WTC11 (cell line): Measurements from ENCODE around the gene NEDD4.

Experiments
- ARID4B ChIP-seq: sonication (generic); formaldehyde crosslinking; IDR thresholded peaks from 2 replicates; pipeline ENCODE4 v1.8.0; 2023; ENCODE audit warnings: missing genetic modification reagents, mild to moderate bottlenecking, borderline replicate concordance
- EMX1 ChIP-seq: fragments of 250-450 bp; sonication (Bioruptor Pico); IDR thresholded peaks from 2 replicates; pipeline ENCODE4 v1.8.0; 2021; ENCODE audit warnings: mild to moderate bottlenecking
- FOXP1 ChIP-seq: sonication (generic); formaldehyde crosslinking; IDR thresholded peaks from 2 replicates; pipeline ENCODE4 v1.8.0; 2022; ENCODE audit warnings: missing genetic modification reagents, mild to moderate bottlenecking, moderate library complexity, borderline replicate concordance
- GTF2I ChIP-seq: fragments of 250-450 bp; sonication (Bioruptor Pico); conservative IDR thresholded peaks from 2 replicates; pipeline ENCODE4 v1.4.0; 2021; ENCODE audit warnings: mild to moderate bottlenecking
- IRF2 ChIP-seq: sonication (generic); formaldehyde crosslinking; IDR thresholded peaks from 2 replicates; pipeline ENCODE4 v1.8.0; 2022; ENCODE audit warnings: low read depth, missing genetic modification reagents, borderline replicate concordance
- JUN ChIP-seq: sonication (generic); formaldehyde crosslinking; IDR thresholded peaks from 2 replicates; pipeline ENCODE4 v1.8.0; 2023; ENCODE audit warnings: mild to moderate bottlenecking, missing genetic modification reagents
- MAX ChIP-seq: sonication (generic); formaldehyde crosslinking; IDR thresholded peaks from 2 replicates; pipeline ENCODE4 v1.8.0; 2022; ENCODE audit warnings: mild to moderate bottlenecking, missing genetic modification reagents
- NR2C2 ChIP-seq: sonication (generic); formaldehyde crosslinking; IDR thresholded peaks from 2 replicates; pipeline ENCODE4 v1.8.0; 2022; ENCODE audit warnings: mild to moderate bottlenecking, missing genetic modification reagents
- TF ChIP-seq, protein P1 (sequence below): fragments of 200-600 bp; IDR thresholded peaks from 2 replicates; pipeline ENCODE4 v1.8.0; 2022; ENCODE audit warnings: antibody characterized with exemption
- TF ChIP-seq, protein P2 (sequence below): sonication (generic); formaldehyde crosslinking; IDR thresholded peaks from 2 replicates; pipeline ENCODE4 v1.8.1; 2023; ENCODE audit warnings: mild to moderate bottlenecking, missing genetic modification reagents, borderline replicate concordance
- TF ChIP-seq, protein P3 (sequence below): sonication (generic); formaldehyde crosslinking; IDR thresholded peaks from 2 replicates; pipeline ENCODE4 v1.8.1; 2023; ENCODE audit warnings: mild to moderate bottlenecking, missing genetic modification reagents, moderate library complexity

- TF ChIP-seq, protein P1, sequence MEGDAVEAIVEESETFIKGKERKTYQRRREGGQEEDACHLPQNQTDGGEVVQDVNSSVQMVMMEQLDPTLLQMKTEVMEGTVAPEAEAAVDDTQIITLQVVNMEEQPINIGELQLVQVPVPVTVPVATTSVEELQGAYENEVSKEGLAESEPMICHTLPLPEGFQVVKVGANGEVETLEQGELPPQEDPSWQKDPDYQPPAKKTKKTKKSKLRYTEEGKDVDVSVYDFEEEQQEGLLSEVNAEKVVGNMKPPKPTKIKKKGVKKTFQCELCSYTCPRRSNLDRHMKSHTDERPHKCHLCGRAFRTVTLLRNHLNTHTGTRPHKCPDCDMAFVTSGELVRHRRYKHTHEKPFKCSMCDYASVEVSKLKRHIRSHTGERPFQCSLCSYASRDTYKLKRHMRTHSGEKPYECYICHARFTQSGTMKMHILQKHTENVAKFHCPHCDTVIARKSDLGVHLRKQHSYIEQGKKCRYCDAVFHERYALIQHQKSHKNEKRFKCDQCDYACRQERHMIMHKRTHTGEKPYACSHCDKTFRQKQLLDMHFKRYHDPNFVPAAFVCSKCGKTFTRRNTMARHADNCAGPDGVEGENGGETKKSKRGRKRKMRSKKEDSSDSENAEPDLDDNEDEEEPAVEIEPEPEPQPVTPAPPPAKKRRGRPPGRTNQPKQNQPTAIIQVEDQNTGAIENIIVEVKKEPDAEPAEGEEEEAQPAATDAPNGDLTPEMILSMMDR: no peak
- TF ChIP-seq MAX: no peak
- no peak for TF ChIP-seq IRF2 (CRISPR knock-in tag)
- no peak for TF ChIP-seq EMX1
- no peak for TF ChIP-seq FOXP1 (CRISPR knock-in tag)
- no peak for TF ChIP-seq GTF2I (CRISPR knock-in tag)
- TF ChIP-seq, protein P2, sequence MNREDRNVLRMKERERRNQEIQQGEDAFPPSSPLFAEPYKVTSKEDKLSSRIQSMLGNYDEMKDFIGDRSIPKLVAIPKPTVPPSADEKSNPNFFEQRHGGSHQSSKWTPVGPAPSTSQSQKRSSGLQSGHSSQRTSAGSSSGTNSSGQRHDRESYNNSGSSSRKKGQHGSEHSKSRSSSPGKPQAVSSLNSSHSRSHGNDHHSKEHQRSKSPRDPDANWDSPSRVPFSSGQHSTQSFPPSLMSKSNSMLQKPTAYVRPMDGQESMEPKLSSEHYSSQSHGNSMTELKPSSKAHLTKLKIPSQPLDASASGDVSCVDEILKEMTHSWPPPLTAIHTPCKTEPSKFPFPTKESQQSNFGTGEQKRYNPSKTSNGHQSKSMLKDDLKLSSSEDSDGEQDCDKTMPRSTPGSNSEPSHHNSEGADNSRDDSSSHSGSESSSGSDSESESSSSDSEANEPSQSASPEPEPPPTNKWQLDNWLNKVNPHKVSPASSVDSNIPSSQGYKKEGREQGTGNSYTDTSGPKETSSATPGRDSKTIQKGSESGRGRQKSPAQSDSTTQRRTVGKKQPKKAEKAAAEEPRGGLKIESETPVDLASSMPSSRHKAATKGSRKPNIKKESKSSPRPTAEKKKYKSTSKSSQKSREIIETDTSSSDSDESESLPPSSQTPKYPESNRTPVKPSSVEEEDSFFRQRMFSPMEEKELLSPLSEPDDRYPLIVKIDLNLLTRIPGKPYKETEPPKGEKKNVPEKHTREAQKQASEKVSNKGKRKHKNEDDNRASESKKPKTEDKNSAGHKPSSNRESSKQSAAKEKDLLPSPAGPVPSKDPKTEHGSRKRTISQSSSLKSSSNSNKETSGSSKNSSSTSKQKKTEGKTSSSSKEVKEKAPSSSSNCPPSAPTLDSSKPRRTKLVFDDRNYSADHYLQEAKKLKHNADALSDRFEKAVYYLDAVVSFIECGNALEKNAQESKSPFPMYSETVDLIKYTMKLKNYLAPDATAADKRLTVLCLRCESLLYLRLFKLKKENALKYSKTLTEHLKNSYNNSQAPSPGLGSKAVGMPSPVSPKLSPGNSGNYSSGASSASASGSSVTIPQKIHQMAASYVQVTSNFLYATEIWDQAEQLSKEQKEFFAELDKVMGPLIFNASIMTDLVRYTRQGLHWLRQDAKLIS (CRISPR knock-in tag): no peak
- TF ChIP-seq NR2C2 (CRISPR knock-in tag): no peak
- TF ChIP-seq, protein P3, sequence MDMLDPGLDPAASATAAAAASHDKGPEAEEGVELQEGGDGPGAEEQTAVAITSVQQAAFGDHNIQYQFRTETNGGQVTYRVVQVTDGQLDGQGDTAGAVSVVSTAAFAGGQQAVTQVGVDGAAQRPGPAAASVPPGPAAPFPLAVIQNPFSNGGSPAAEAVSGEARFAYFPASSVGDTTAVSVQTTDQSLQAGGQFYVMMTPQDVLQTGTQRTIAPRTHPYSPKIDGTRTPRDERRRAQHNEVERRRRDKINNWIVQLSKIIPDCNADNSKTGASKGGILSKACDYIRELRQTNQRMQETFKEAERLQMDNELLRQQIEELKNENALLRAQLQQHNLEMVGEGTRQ (CRISPR knock-in tag): no peak
- no peak for TF ChIP-seq JUN (CRISPR knock-in tag)
- no peak for TF ChIP-seq ARID4B (CRISPR knock-in tag)
Measured at GRCh38 chr15:55916666-55917409, 76.6 kb downstream of the NEDD4 start.
